ENCODE results near the gene SULT6B1.

Gene SULT6B1

DNA sequence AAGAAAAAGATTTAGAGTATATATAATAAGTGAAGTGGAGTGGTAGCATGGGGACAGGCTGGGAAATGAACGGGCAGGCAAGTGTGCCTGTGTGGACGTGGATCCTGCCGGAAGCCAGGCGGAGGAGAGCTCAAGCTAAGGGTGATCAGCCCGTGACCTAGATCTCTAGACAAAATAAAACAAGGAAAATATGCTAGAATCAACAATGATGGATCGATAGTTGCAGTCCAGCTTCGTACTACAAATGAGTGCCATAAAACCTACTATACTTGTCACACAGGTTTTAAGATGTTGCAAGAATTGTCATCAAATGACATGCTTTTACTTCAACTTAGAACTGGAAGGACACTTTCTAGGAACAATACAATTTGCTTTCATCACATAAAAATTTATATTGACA lies 40.1 kb downstream of the SULT6B1 start:
- DNase-seq (ENCODE audit: low read depth): no peak

DNA sequence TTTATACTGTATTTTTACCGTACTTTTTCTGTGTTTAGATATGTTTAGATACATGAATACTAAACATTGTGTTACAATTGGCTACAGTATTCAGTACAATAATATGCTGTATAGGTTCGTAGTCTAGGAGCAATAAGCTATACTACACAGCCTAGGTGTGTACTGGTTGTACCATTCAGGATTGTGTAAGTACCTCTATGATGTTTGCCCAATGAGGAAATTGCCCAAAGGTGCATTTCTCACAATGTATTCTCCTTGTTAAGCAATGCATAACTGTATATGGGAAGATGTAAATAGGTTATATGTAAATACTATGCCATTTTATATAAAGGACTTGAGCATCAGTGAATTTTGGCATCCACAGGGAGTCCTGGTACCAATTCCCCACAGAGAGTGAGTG lies 42.4 kb downstream of the SULT6B1 start:
- DNase-seq (ENCODE audit: low read depth): no peak

DNA sequence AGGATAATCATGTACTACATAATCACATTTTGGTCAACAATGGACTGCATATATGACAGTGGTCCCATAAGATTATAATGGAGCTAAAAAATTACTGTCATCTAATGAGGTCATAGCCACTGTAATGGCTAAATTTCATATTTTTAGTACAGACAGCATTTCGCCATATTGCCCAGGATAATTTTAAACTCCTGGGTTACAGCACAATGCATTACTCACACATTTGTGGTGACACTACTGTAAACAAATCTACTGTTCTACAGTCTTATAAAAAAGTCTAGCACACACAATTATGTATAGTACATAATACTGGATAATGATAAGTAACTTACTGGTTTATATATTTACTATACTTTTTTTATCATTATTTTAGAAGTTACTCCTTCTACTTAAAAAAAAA lies 44.5 kb downstream of the SULT6B1 start:
- no peak for DNase-seq (ENCODE audit: low read depth)

DNA sequence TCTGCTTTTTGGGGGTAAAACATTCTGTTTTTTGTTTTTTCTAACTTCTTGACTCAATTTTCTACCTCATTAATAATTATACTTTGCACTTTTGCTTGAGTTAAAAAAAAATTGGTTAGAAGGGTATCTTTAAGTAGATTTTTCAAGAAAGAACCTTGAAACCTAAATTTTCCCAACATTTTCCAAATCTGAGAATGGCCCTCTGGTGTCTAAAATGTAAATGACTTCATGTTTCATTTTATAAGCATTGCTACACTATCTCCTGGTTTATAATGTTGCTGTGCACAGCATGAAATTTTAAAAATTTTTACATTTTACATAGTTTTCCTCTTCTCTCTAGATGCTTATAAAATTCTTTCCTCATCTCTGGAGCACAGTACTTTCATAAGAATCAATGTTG lies 45.9 kb downstream of the SULT6B1 start:
- no peak for DNase-seq (ENCODE audit: low read depth)

DNA sequence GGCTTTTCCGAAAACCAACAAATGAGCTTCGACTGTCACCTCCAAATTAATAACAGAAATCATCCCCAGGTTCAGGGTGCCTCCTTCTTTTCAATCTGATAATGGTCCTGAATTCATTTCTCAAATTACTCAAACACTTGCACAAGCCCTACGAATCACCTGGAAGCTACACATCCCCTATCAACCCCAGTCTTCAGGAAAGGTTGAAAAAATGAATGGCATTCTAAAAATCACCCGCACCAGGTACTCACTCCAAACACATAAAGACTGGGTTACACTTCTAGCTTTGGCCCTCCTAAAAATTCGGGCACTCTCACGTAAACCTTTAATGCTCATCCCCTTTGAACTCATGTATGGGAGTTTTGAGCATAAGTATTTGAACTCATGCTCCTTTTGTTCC lies 55.6 kb downstream of the SULT6B1 start:
- DNase-seq (ENCODE audit: low read depth): no peak

DNA sequence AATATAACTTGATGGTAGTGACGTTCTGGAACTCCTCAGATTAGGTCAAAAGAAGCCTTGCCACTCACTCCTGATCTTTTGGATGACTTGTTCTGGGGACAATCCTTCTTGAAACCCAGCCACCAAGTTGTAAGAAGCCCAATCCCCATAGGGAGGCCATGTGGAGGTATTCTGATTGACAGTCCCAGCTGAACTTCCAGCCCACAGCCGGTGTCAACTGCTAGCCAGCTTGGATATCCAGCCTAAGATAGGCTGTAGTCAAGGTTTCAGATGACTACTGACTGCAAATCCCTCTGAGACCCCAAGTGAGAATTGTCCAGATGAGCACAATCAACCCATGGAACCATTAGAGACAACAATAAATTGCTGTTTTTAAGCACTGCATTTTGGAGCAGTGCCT lies 63.1 kb downstream of the SULT6B1 start:
- DNase-seq (ENCODE audit: low read depth): no peak

DNA sequence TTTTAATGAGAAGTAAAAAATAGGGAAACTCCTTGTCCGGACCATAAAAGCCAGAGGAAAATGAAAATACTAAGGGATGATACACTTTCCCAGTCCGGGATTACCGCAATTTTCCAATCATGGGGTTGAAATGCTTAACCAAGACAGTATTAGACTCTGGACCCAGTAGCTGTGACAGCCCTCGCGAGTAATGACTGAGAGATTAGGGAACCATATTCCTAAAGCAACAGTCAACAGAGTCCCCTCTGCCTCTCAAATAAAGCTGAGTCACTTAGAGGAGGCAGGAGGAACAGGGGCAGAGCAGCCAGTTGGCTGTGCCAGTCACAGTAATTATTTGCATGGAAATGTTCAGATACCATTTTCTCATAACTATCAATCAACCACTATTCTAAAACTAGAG lies 69.3 kb downstream of the SULT6B1 start:
- DNase-seq (ENCODE audit: low read depth): no peak

Data from activated T-cell treated with anti-CD3 and anti-CD28 coated beads for 48 hours (primary cell).